HG02981 (cell line): ENCODE measurements around the gene ATG9B.

Source experiments
- ATAC-seq: cut with Tn5 transposase; IDR thresholded peaks from one replicate; pipeline ENCODE4 v1.9.1; 2021; ENCODE audit warnings: mild to moderate bottlenecking, moderate library complexity; ENCODE audit not compliant: unreplicated experiment

ATG9B gene

GRCh38 chr7:150983893-150984368 lies 40.4 kb downstream of the ATG9B start:
- no peak for ATAC-seq

- no peak for ATAC-seq
These were observed 41.9 kb downstream of the ATG9B start for GRCh38 chr7:150982351-150982750.

- ATAC-seq, result no peak
These were observed 42.6 kb downstream of the ATG9B start for GRCh38 chr7:150981644-150982043.

- no peak for ATAC-seq
These were observed 43.6 kb downstream of the ATG9B start for GRCh38 chr7:150980663-150981062.

- no peak for ATAC-seq
These were observed 44.4 kb downstream of the ATG9B start for GRCh38 chr7:150979713-150980390.

- no peak for ATAC-seq
These were observed 46.0 kb downstream of the ATG9B start, which contains the start of gene KCNH2 for GRCh38 chr7:150978126-150978789. Gene KCNH2, minus strand, starts transcription at chr7:150978321. Its CDS starts 408 bp downstream, at chr7:150977913.

- no peak for ATAC-seq
These were observed 46.7 kb downstream of the ATG9B start for GRCh38 chr7:150977382-150978125.

GRCh38 chr7:150976529-150977381 lies 47.5 kb downstream of the ATG9B start:
- ATAC-seq, result no peak

- no peak for ATAC-seq
These were observed 48.6 kb downstream of the ATG9B start for GRCh38 chr7:150975536-150976319.

GRCh38 chr7:150974468-150975391 lies 49.6 kb downstream of the ATG9B start:
- ATAC-seq, result peak; percentile 49

- no peak for ATAC-seq
These were observed 50.5 kb downstream of the ATG9B start for GRCh38 chr7:150973571-150974451.

GRCh38 chr7:150972741-150973140 lies 51.6 kb downstream of the ATG9B start:
- no peak for ATAC-seq

- ATAC-seq, result no peak
These were observed 52.2 kb downstream of the ATG9B start for GRCh38 chr7:150972023-150972468.

- no peak for ATAC-seq
These were observed 52.9 kb downstream of the ATG9B start for GRCh38 chr7:150971242-150972022.

- ATAC-seq, result no peak
These were observed 53.9 kb downstream of the ATG9B start for GRCh38 chr7:150970424-150970823.

- ATAC-seq, result no peak
These were observed 54.8 kb downstream of the ATG9B start for GRCh38 chr7:150969475-150969874.

- ATAC-seq, result no peak
These were observed 55.4 kb downstream of the ATG9B start for GRCh38 chr7:150968734-150969372.
